WERI-Rb-1 (cell line): ENCODE measurements around the gene OTUB1.

ENCODE experiments used
- DNase-seq: peaks from one replicate; pipeline ENCODE4 v3.0.0-alpha.2; 2020
- H3K27ac ChIP-seq: fragments of 250-450 bp; sonication (Bioruptor Pico); 2 replicates; pipeline ENCODE4 v1.5.1; 2020; ENCODE audit warnings: mild to moderate bottlenecking, moderate library complexity
- H3K27me3 ChIP-seq: fragments of 250-450 bp; sonication (Bioruptor Pico); 2 replicates; pipeline ENCODE4 v1.5.1; 2021; ENCODE audit warnings: mild to moderate bottlenecking, low read depth, moderate library complexity; ENCODE audit not compliant: insufficient read depth, severe bottlenecking
- H3K36me3 ChIP-seq: fragments of 250-450 bp; sonication (Bioruptor Pico); 2 replicates; pipeline ENCODE4 v1.5.1; 2020; ENCODE audit warnings: mild to moderate bottlenecking, moderate library complexity
- H3K4me3 ChIP-seq: 2 replicates; pipeline ENCODE4 v1.5.1; 2011; ENCODE audit warnings: low read depth, mild to moderate bottlenecking, control low read depth, low read length
- H3K9me3 ChIP-seq: fragments of 250-450 bp; sonication (Bioruptor Pico); 2 replicates; pipeline ENCODE4 v1.5.1; 2021; ENCODE audit warnings: mild to moderate bottlenecking, moderate library complexity; ENCODE audit not compliant: severe bottlenecking
- TF ChIP-seq, protein P1 (sequence below): IDR thresholded peaks from 2 replicates; pipeline ENCODE4 v1.5.1; 2011; ENCODE audit warnings: low read depth, mild to moderate bottlenecking, control low read depth, inconsistent platforms, low read length

Gene OTUB1

DNA sequence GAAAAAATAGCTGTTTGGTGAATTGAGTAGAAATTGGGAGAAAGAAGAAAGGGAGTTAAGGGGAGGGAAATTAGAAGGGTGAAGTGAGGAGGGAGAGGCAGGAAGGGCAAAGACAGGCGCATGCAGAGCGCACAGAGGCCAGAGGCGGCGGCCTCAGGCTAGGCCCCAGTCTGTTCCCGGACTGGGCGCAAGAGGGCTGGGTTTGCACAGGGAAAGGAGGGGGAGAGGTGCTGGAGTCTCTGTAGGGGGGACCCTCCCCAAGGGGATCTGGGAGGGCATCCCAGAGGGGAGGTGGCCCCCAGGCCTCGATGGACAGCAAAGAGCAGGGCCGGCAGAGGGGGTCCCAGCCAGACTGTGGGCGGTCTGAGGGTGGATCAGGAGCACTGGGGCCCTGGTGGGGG, 48.2 kb downstream of the OTUB1 start:
- TF ChIP-seq, protein P1, sequence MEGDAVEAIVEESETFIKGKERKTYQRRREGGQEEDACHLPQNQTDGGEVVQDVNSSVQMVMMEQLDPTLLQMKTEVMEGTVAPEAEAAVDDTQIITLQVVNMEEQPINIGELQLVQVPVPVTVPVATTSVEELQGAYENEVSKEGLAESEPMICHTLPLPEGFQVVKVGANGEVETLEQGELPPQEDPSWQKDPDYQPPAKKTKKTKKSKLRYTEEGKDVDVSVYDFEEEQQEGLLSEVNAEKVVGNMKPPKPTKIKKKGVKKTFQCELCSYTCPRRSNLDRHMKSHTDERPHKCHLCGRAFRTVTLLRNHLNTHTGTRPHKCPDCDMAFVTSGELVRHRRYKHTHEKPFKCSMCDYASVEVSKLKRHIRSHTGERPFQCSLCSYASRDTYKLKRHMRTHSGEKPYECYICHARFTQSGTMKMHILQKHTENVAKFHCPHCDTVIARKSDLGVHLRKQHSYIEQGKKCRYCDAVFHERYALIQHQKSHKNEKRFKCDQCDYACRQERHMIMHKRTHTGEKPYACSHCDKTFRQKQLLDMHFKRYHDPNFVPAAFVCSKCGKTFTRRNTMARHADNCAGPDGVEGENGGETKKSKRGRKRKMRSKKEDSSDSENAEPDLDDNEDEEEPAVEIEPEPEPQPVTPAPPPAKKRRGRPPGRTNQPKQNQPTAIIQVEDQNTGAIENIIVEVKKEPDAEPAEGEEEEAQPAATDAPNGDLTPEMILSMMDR: no peak
- no peaks in the 10 kb centered on the region for H3K9me3 ChIP-seq

GRCh38 chr11:64035081-64035524, 48.9 kb downstream of the OTUB1 start:
- no peak overlapping the region for H3K27ac ChIP-seq
- peak overlapping the region; percentile 22 for H3K4me3 ChIP-seq
- DNase-seq: no peak

More for the DNA sequence above, 48.2 kb downstream of the OTUB1 start:
- H3K27me3 ChIP-seq: peaks cover 4% of the 10 kb centered on the region
- H3K36me3 ChIP-seq: no peaks in the 10 kb centered on the region
- no peak for DNase-seq
- no peak overlapping the region for H3K4me3 ChIP-seq
- H3K27ac ChIP-seq: no peak overlapping the region

GRCh38 chr11:64035576-64035975, 49.3 kb downstream of the OTUB1 start, which contains the start of gene FLRT1:
Gene FLRT1 (plus strand): TSS chr11:64035931. CDS start chr11:64116268, 80,337 bp downstream.
- Histone ChIP-seq H3K9me3 (no peaks in the 10 kb centered on the region), H3K27me3 (peaks cover 4% of the 10 kb centered on the region), H3K4me3 (peak within 1 kb of the TSS; percentile 47), H3K36me3 (no peaks in the 10 kb centered on the region), H3K27ac (0 out of 2 replicates have a peak within 1 kb of the TSS, but pooled peaks have one; percentile 18)
- TF ChIP-seq, protein P1: no peak
- no peak for DNase-seq

More at GRCh38 chr11:64035081-64035524, 48.9 kb downstream of the OTUB1 start:
- Histone ChIP-seq H3K9me3 (no peaks in the 10 kb centered on the region), H3K27me3 (peaks cover 4% of the 10 kb centered on the region), H3K36me3 (no peaks in the 10 kb centered on the region)
- TF ChIP-seq, protein P1: no peak

DNA sequence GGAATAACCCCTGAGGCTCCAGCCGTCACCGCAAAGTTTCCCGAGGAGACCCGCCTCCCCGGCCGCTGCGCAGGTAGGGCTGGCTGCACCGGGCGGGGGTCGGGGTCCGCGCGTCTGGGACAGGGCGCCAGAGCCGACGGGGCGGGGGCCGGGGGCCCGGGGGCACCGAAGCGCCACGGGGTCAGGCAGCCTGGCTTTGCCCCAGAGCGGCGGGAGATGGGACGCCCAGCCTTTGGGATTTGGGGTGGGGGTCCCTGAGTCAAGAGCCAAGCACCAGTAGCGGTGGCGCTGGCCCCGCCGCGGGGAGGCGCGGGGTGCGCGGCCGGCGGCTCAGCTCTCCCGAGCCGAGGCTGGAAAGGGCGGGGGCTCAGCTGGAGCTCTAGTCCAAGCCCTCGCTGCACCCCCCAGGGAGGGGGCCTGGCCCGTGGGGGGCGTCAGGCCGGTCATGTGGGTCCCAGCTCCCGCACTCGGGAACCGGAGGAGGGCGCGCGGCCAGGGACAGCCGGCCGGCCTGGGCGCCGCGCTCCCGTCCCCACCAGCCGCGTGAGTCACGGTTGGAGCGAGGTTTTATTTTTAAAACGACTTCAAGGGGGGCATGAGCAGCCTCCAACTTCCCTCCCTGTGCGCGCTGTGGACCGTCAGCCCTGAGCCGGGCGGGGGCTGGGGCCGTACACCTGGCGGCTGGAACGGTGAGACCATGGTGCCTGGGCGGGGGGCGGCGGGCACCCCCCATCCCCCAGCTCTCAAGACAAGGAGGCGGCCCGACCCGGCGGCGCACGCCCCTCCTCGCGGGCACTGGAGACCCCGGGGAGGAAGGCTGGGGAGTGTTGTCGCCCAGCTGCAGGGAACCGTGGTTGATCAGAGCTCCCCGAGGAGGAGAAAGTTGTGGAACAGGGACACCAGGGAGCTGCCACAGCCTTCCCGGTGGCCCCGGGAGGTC, 50.1 kb downstream of the OTUB1 start:
- 0 out of 2 replicates have a peak overlapping the region, but pooled peaks have one; percentile 18 for H3K27ac ChIP-seq
- DNase-seq: peak; percentile 30

GRCh38 chr11:64037027-64037634, 50.9 kb downstream of the OTUB1 start:
- Histone ChIP-seq H3K27ac (no peak overlapping the region), H3K4me3 (no peak overlapping the region), H3K27me3 (peaks cover 4% of the 10 kb centered on the region), H3K9me3 (no peaks in the 10 kb centered on the region), H3K36me3 (no peaks in the 10 kb centered on the region)
- DNase-seq: no peak
- TF ChIP-seq, protein P1: no peak

More for the DNA sequence above, 50.1 kb downstream of the OTUB1 start:
- H3K4me3 ChIP-seq: peak overlapping the region; percentile 47
- H3K36me3 ChIP-seq: no peaks in the 10 kb centered on the region
- H3K9me3 ChIP-seq: no peaks in the 10 kb centered on the region
- H3K27me3 ChIP-seq: peaks cover 4% of the 10 kb centered on the region
- TF ChIP-seq, protein P1: no peak
